ENCODE data around the gene IFNA10.
"Not testable (repeated sequence)": the region's sequence is repeated elsewhere in the genome, so short reads cannot be mapped to it uniquely, and the experiment has no call there.

DNA sequence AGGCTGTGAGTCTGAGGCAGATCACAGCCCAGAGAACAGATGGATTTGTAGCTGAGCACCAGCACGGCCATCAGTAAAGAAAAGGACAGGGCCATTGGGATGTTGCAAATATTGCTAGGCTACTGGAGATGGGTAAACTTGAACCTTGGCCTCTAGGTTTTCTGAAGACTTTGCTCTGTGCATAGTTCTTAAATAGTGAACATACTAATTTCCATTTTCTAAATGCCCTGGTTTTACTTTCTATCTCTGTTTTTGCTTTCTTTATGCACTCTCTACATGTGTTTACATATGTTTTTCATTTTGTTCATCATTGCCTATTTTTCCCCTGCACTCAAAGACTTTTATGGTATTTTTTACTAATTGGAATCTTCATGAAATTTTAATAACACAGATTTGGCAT, 10.3 kb upstream of the IFNA10 start, which contains the start of gene IFNA16:
- TF ChIP-seq ZNF571 (tag by site-specific recombination; IDR thresholded peaks at IDR 0.05); CTCF (tag by site-specific recombination; IDR thresholded peaks at IDR 0.05); ZSCAN4 (tag by site-specific recombination; IDR thresholded peaks at IDR 0.05); ZFP41 (tag by site-specific recombination; IDR thresholded peaks at IDR 0.05; ENCODE audit: borderline replicate concordance): not testable (repeated sequence)
- TF ChIP-seq, protein P1, sequence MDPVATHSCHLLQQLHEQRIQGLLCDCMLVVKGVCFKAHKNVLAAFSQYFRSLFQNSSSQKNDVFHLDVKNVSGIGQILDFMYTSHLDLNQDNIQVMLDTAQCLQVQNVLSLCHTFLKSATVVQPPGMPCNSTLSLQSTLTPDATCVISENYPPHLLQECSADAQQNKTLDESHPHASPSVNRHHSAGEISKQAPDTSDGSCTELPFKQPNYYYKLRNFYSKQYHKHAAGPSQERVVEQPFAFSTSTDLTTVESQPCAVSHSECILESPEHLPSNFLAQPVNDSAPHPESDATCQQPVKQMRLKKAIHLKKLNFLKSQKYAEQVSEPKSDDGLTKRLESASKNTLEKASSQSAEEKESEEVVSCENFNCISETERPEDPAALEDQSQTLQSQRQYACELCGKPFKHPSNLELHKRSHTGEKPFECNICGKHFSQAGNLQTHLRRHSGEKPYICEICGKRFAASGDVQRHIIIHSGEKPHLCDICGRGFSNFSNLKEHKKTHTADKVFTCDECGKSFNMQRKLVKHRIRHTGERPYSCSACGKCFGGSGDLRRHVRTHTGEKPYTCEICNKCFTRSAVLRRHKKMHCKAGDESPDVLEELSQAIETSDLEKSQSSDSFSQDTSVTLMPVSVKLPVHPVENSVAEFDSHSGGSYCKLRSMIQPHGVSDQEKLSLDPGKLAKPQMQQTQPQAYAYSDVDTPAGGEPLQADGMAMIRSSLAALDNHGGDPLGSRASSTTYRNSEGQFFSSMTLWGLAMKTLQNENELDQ (tag by site-specific recombination; IDR thresholded peaks at IDR 0.05; ENCODE audit: low read depth), result not testable (repeated sequence)

Measured in HEK293 (cell line).